GM10847 (cell line): Measurements from ENCODE around the gene FGG.

ENCODE experiments used
- POLR2A ChIP-seq: IDR thresholded peaks from 2 replicates; pipeline ENCODE4 v1.6.1; 2011; ENCODE audit not compliant: insufficient read length; ENCODE audit errors: extremely low read depth

Gene FGG

GRCh38 chr4:154612472-154613414 lies at the start of gene FGG:
FGG (minus strand) TSS chr4:154612656; CDS start chr4:154612609, 47 bp downstream.
- TF ChIP-seq POLR2A, result no peak

GRCh38 chr4:154660052-154660451 lies 47.6 kb upstream of the FGG start:
- TF ChIP-seq POLR2A, result no peak

GRCh38 chr4:154658680-154659405 lies 46.4 kb upstream of the FGG start:
- TF ChIP-seq POLR2A, result no peak

- no peak for TF ChIP-seq POLR2A
These were observed 31.0 kb upstream of the FGG start for GRCh38 chr4:154643493-154643892.

- TF ChIP-seq POLR2A, result no peak
These were observed 30.0 kb upstream of the FGG start for GRCh38 chr4:154642373-154643009.

GRCh38 chr4:154640999-154641398 lies 28.5 kb upstream of the FGG start:
- TF ChIP-seq POLR2A, result no peak

GRCh38 chr4:154634058-154634457 lies 21.6 kb upstream of the FGG start:
- TF ChIP-seq POLR2A, result no peak

- TF ChIP-seq POLR2A, result no peak
These were observed 19.4 kb upstream of the FGG start for GRCh38 chr4:154631828-154632227.

- TF ChIP-seq POLR2A, result no peak
These were observed 17.9 kb upstream of the FGG start for GRCh38 chr4:154630324-154630723.

- TF ChIP-seq POLR2A, result no peak
These were observed 14.5 kb upstream of the FGG start for GRCh38 chr4:154626793-154627484.

GRCh38 chr4:154625971-154626370 lies 13.5 kb upstream of the FGG start:
- no peak for TF ChIP-seq POLR2A

- no peak for TF ChIP-seq POLR2A
These were observed 11.5 kb upstream of the FGG start for GRCh38 chr4:154623995-154624394.

- TF ChIP-seq POLR2A, result no peak
These were observed 11.0 kb upstream of the FGG start for GRCh38 chr4:154623436-154623835.

GRCh38 chr4:154622598-154622997 lies 10.1 kb upstream of the FGG start:
- no peak for TF ChIP-seq POLR2A

GRCh38 chr4:154620111-154620510 lies 7.7 kb upstream of the FGG start:
- TF ChIP-seq POLR2A, result no peak

- TF ChIP-seq POLR2A, result no peak
These were observed 6.4 kb upstream of the FGG start for GRCh38 chr4:154618708-154619315.
